ENCODE measurements around the gene BAIAP2. TPM values are rescaled to one million over a fixed set of nuclear protein-coding genes. Genes with fewer than 3 reads are reported as not detected.

Gene BAIAP2
- total and polyA plus RNA-seq, 2 of the 13 experiments (the other 11 are each of a cell fraction or from before 2014, with no cell fraction given): 22.5 to 24.0 TPM

DNA sequence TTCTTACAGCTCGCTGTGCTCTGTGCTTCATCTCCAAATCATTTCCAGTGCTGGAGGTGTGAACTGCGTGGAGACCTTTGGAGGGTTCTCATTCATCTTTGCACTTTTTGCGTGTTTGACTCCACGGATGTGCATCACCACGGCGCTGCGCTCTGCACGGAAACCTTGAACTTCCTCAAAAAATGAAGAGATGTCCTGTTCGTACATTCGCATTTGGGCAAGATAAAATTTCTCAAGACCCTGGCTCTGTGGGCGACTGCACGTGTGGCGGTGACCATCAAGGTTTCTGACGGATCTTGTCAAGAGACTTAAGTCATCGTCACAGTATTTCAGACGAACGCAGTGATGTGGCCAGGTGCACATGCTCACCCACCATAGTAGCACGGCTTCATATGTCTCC lies 120.0 kb downstream of the BAIAP2 start (continued):
- TF ChIP-seq, protein P1, sequence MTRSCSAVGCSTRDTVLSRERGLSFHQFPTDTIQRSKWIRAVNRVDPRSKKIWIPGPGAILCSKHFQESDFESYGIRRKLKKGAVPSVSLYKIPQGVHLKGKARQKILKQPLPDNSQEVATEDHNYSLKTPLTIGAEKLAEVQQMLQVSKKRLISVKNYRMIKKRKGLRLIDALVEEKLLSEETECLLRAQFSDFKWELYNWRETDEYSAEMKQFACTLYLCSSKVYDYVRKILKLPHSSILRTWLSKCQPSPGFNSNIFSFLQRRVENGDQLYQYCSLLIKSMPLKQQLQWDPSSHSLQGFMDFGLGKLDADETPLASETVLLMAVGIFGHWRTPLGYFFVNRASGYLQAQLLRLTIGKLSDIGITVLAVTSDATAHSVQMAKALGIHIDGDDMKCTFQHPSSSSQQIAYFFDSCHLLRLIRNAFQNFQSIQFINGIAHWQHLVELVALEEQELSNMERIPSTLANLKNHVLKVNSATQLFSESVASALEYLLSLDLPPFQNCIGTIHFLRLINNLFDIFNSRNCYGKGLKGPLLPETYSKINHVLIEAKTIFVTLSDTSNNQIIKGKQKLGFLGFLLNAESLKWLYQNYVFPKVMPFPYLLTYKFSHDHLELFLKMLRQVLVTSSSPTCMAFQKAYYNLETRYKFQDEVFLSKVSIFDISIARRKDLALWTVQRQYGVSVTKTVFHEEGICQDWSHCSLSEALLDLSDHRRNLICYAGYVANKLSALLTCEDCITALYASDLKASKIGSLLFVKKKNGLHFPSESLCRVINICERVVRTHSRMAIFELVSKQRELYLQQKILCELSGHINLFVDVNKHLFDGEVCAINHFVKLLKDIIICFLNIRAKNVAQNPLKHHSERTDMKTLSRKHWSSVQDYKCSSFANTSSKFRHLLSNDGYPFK (CRISPR knock-in tag; IDR thresholded peaks at IDR 0.05; ENCODE audit: borderline replicate concordance): no peak
- TF ChIP-seq ZNF225 (CRISPR knock-in tag; IDR thresholded peaks at IDR 0.05): no peak

DNA sequence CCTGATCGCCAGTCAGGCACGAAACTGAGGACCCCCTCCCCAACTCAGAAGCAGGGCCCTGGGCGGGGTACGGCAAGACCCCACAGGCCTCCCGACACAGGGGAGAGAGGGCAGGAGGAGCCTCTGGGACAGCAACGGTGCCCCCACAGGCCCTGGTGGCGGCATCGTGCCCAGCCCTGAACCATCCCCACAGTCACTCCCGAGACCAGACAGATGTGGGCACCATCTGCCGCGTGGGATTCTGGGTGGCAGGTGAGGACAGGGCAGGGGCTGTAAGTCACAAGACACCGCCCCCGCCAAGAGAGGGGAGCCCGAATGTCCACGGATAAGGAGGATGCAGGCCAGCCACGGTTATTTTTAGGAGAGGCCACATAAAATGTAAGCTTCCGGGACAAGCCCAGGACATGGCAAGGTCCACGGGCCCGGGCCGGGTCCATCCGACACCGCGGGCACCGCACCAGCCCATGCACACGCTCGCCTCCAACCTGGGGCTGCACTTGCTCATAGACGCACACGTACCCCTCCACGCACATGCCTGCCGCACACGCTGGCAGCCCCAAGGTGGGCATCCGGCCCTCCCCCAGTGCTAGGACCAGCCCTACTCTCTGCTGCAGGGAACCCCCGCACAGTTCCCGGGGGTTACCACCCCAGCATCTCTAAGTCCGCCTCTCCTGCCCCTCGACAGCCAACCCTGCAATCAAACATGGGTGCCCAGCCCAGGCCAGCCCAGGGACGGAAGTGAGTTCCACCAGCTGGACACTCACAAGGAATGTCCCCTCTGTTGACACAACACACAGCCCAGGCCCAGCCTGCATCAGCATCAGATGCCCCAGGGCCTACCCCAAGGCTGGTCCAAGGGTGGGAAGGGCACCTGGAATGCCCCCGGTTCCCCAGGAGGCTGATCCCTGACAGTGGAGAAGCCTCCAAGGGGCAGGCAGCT lies 122.2 kb downstream of the BAIAP2 start:
- CTCF ChIA-PET (ENCODE audit: low intra/inter-chr PET ratio, low total read pairs): no interaction called here
- Histone ChIP-seq H3K4me2 (ENCODE audit: low read depth, low read length) (no peak overlapping the region), H3K27me3 (ENCODE audit: control insufficient read depth in 1 of 2, insufficient read depth in 2 of 2, low read length in 2 of 2) (no peaks in the 10 kb centered on the region), H4K20me1 (ENCODE audit: insufficient read depth, low read length) (no peaks in the 10 kb centered on the region), H3K27ac (ENCODE audit: extremely low read length, insufficient read depth, low read length) (no peak overlapping the region), H3K79me2 (ENCODE audit: insufficient read depth, low read length) (no peaks in the 10 kb centered on the region), H3K4me3 (replicated peaks in 1 of 3; ENCODE audit: insufficient read depth in 1 of 3, low read depth in 2 of 3, low read length in 3 of 3) (no peak overlapping the region), H3K4me1 (ENCODE audit: insufficient read depth, low read length) (no peaks in the 10 kb centered on the region), H3K9ac (ENCODE audit: insufficient read depth, low read depth, low read length) (no peak overlapping the region), H3K9me3 (ENCODE audit: low read length) (no peaks in the 10 kb centered on the region), H2AFZ (ENCODE audit: low read length) (no peak overlapping the region), H3K36me3 (replicated peaks in 1 of 2; ENCODE audit: control insufficient read depth in 1 of 2, insufficient read depth in 2 of 2, low read length in 2 of 2) (no peaks in the 10 kb centered on the region)
- no peak for ATAC-seq
- POLR2A ChIA-PET: no interaction called here
- 81% methylated on average over 36 of the region's 38 CpGs for WGBS (ENCODE audit: low lambda C conversion rate)
- DNase-seq (ENCODE audit: low spot score): no peak
- intact Hi-C loops (cut with micrococcal nuclease; ENCODE audit: unreplicated experiment): no loop called here
- in situ Hi-C loops (cut with HindIII; ENCODE audit: extremely low pct_ligation_motif_present, low pct_unique_long_range_greater_than_20kb): no loop called here
- no TSS peak for BruUV-seq (replicated peaks)
- FAIRE-seq: no peak
- no peak for TF ChIP-seq ZNF552 (CRISPR knock-in tag; IDR thresholded peaks at IDR 0.05; ENCODE audit: borderline replicate concordance)
- TF ChIP-seq PLRG1 (conservative IDR thresholded peaks at IDR 0.05): no peak
- TF ChIP-seq CREM (IDR thresholded peaks at IDR 0.05): no peak
- TF ChIP-seq CREM (CRISPR knock-in tag; IDR thresholded peaks at IDR 0.05): no peak
- no peak for TF ChIP-seq KLF9 (CRISPR knock-in tag; IDR thresholded peaks at IDR 0.05; ENCODE audit: low read depth)
- TF ChIP-seq ZNF737 (CRISPR knock-in tag; IDR thresholded peaks at IDR 0.05; ENCODE audit: borderline replicate concordance): no peak
- TF ChIP-seq HOXA9 (CRISPR knock-in tag; IDR thresholded peaks at IDR 0.05; ENCODE audit: borderline replicate concordance): no peak
- no peak for TF ChIP-seq MAF1 (CRISPR knock-in tag; IDR thresholded peaks at IDR 0.05; ENCODE audit: borderline replicate concordance)
- TF ChIP-seq CBX1 (IDR thresholded peaks at IDR 0.05; ENCODE audit: low read depth): no peak
- TF ChIP-seq ZNF382 (CRISPR knock-in tag; IDR thresholded peaks at IDR 0.05; ENCODE audit: borderline replicate concordance): no peak
- TF ChIP-seq MAZ (IDR thresholded peaks at IDR 0.05; ENCODE audit: borderline replicate concordance, low read depth, low read length): no peak
- TF ChIP-seq MAZ (CRISPR knock-in tag; IDR thresholded peaks at IDR 0.05; ENCODE audit: low read depth): no peak
- no peak for TF ChIP-seq ARNT (IDR thresholded peaks at IDR 0.05)
- no peak for TF ChIP-seq ZNF3 (CRISPR knock-in tag; IDR thresholded peaks at IDR 0.05)
- TF ChIP-seq, protein P2, sequence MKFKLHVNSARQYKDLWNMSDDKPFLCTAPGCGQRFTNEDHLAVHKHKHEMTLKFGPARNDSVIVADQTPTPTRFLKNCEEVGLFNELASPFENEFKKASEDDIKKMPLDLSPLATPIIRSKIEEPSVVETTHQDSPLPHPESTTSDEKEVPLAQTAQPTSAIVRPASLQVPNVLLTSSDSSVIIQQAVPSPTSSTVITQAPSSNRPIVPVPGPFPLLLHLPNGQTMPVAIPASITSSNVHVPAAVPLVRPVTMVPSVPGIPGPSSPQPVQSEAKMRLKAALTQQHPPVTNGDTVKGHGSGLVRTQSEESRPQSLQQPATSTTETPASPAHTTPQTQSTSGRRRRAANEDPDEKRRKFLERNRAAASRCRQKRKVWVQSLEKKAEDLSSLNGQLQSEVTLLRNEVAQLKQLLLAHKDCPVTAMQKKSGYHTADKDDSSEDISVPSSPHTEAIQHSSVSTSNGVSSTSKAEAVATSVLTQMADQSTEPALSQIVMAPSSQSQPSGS (CRISPR knock-in tag; IDR thresholded peaks at IDR 0.05): no peak
- no peak for TF ChIP-seq NKX3-1 (CRISPR knock-in tag; IDR thresholded peaks at IDR 0.05)
- TF ChIP-seq NAIF1 (CRISPR knock-in tag; IDR thresholded peaks at IDR 0.05; ENCODE audit: borderline replicate concordance): no peak
- no peak for TF ChIP-seq GLI4 (CRISPR knock-in tag; IDR thresholded peaks at IDR 0.05; ENCODE audit: borderline replicate concordance)
